Measurements from ENCODE around the gene IL4R. TPM values are rescaled to one million over a fixed set of nuclear protein-coding genes. Genes with fewer than 3 reads are reported as not detected.

IL4R gene
- total RNA-seq, 2 experiments from 2014 or later, result 73.1 to 82.8 TPM

- Histone ChIP-seq H3K4me1 (ENCODE audit: insufficient read depth, low read length, poor library complexity, severe bottlenecking) (peaks cover 4% of the 10 kb centered on the region), H4K20me1 (ENCODE audit: insufficient read depth, low read length) (no peaks in the 10 kb centered on the region)
- TF ChIP-seq, protein P1, sequence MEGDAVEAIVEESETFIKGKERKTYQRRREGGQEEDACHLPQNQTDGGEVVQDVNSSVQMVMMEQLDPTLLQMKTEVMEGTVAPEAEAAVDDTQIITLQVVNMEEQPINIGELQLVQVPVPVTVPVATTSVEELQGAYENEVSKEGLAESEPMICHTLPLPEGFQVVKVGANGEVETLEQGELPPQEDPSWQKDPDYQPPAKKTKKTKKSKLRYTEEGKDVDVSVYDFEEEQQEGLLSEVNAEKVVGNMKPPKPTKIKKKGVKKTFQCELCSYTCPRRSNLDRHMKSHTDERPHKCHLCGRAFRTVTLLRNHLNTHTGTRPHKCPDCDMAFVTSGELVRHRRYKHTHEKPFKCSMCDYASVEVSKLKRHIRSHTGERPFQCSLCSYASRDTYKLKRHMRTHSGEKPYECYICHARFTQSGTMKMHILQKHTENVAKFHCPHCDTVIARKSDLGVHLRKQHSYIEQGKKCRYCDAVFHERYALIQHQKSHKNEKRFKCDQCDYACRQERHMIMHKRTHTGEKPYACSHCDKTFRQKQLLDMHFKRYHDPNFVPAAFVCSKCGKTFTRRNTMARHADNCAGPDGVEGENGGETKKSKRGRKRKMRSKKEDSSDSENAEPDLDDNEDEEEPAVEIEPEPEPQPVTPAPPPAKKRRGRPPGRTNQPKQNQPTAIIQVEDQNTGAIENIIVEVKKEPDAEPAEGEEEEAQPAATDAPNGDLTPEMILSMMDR (conservative IDR thresholded peaks at IDR 0.05; ENCODE audit: low read length), result no peak
- TF ChIP-seq EZH2phosphoT487 (IDR thresholded peaks at IDR 0.05; ENCODE audit: borderline replicate concordance, low read depth, low read length), result no peak
Measured at GRCh38 chr16:27332105-27332504, 18.3 kb downstream of the IL4R start.

GRCh38 chr16:27333104-27333503 is 19.3 kb downstream of the IL4R start:
- Histone ChIP-seq H3K79me2 (ENCODE audit: insufficient read depth, low read depth, low read length) (peaks cover 4% of the 10 kb centered on the region; the same call in 1 of the 2 replicates), H4K20me1 (ENCODE audit: insufficient read depth, low read length) (no peaks in the 10 kb centered on the region), H3K9me3 (ENCODE audit: low read length) (no peaks in the 10 kb centered on the region), H3K4me2 (ENCODE audit: low read length) (no peak overlapping the region), H3K36me3 (ENCODE audit: insufficient read depth, low read length) (peaks cover 63% of the 10 kb centered on the region), H3K4me1 (ENCODE audit: insufficient read depth, low read length, poor library complexity, severe bottlenecking) (no peaks in the 10 kb centered on the region), H3K27ac (ENCODE audit: low read depth, low read length, poor library complexity, severe bottlenecking) (no peak overlapping the region), H3K4me3 (ENCODE audit: low read depth, low read length, poor library complexity, severe bottlenecking) (no peak overlapping the region), H3K9me2 (ENCODE audit: insufficient read depth, low read length) (no peaks in the 10 kb centered on the region), H2AFZ (ENCODE audit: low read length) (no peak overlapping the region)
- intact Hi-C loops (cut with micrococcal nuclease; ENCODE audit: unreplicated experiment), result no loop called here
- TF ChIP-seq EZH2phosphoT487 (IDR thresholded peaks at IDR 0.05; ENCODE audit: borderline replicate concordance, low read depth, low read length), result no peak
- TF ChIP-seq, protein P1 (conservative IDR thresholded peaks at IDR 0.05; ENCODE audit: low read length), result no peak
- no TSS peak for BruUV-seq (replicated peaks)
- CTCF ChIA-PET (ENCODE audit: unreplicated experiment), result no interaction called here
- no peak for DNase-seq (ENCODE audit: low spot score)
- POLR2A ChIA-PET, result no interaction called here

More at GRCh38 chr16:27332105-27332504, 18.3 kb downstream of the IL4R start:
- H2AFZ ChIP-seq (ENCODE audit: low read length), result no peak overlapping the region
- intact Hi-C loops (cut with micrococcal nuclease; ENCODE audit: unreplicated experiment), result no loop called here
- ChIA-PET CTCF (ENCODE audit: unreplicated experiment) (no interaction called here), POLR2A (no interaction called here)
- H3K36me3 ChIP-seq (ENCODE audit: insufficient read depth, low read length), result peaks cover 58% of the 10 kb centered on the region
- H3K4me3 ChIP-seq (ENCODE audit: low read depth, low read length, poor library complexity, severe bottlenecking), result no peak overlapping the region
- DNase-seq (ENCODE audit: low spot score), result no peak
- H3K9me3 ChIP-seq (ENCODE audit: low read length), result no peaks in the 10 kb centered on the region
- BruUV-seq (replicated peaks), result no TSS peak
- no peak overlapping the region for H3K4me2 ChIP-seq (ENCODE audit: low read length)
- H3K9me2 ChIP-seq (ENCODE audit: insufficient read depth, low read length), result no peaks in the 10 kb centered on the region
- H3K79me2 ChIP-seq (ENCODE audit: insufficient read depth, low read depth, low read length), result peaks cover 4% of the 10 kb centered on the region; the same call in 1 of the 2 replicates
- H3K27ac ChIP-seq (ENCODE audit: low read depth, low read length, poor library complexity, severe bottlenecking), result no peak overlapping the region

DNA sequence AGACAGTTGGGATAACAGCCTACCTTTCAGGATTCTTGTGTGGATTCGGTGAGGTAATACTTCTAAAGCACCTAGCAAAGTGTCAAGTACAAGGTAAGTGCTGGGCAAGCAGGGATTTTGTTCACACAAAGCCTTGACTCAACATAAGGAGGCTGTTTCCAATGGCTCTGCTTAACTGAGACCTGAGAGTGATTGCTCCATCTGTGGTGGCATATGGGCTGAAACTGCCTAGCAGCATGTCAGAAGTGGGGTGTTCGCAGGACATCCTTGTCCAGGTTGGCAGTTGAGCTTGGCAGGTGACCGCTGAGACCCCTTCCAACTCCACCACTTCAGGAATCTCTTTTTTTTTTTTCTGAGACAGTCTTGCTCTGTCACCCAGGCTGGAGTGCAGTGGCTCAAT is 19.8 kb downstream of the IL4R start:
- BruUV-seq (replicated peaks), result no TSS peak
- Histone ChIP-seq H3K9me2 (ENCODE audit: insufficient read depth, low read length) (no peaks in the 10 kb centered on the region), H3K27ac (ENCODE audit: low read depth, low read length, poor library complexity, severe bottlenecking) (no peak overlapping the region), H3K9me3 (ENCODE audit: low read length) (no peaks in the 10 kb centered on the region), H2AFZ (ENCODE audit: low read length) (no peak overlapping the region), H3K4me3 (ENCODE audit: low read depth, low read length, poor library complexity, severe bottlenecking) (no peak overlapping the region), H4K20me1 (ENCODE audit: insufficient read depth, low read length) (no peaks in the 10 kb centered on the region), H3K79me2 (ENCODE audit: insufficient read depth, low read depth, low read length) (peaks cover under 1% of the 10 kb centered on the region; the same call in 1 of the 2 replicates), H3K4me1 (ENCODE audit: insufficient read depth, low read length, poor library complexity, severe bottlenecking) (no peaks in the 10 kb centered on the region), H3K36me3 (ENCODE audit: insufficient read depth, low read length) (peaks cover 67% of the 10 kb centered on the region), H3K4me2 (ENCODE audit: low read length) (no peak overlapping the region)
- CTCF ChIA-PET (ENCODE audit: unreplicated experiment), result no interaction called here
- intact Hi-C loops (cut with micrococcal nuclease; ENCODE audit: unreplicated experiment), result no loop called here
- no peak for DNase-seq (ENCODE audit: low spot score)
- POLR2A ChIA-PET, result no interaction called here
- no peak for TF ChIP-seq EZH2phosphoT487 (IDR thresholded peaks at IDR 0.05; ENCODE audit: borderline replicate concordance, low read depth, low read length)

All from OCI-LY7 (cell line).